Mucosa of descending colon (tissue), 3 donors: ENCODE data around the gene DGKE. TPM values are rescaled to one million over a fixed set of nuclear protein-coding genes. Genes with fewer than 3 reads are reported as not detected.

ENCODE experiments used
- ATAC-seq: fragments of 200-7000 bp; cut with Tn5 transposase; one replicate; pipeline ENCODE4 v1.9.1; 2020; ENCODE audit warnings: mild to moderate bottlenecking, moderate library complexity
- DNase-seq, 3 donors: peaks; one replicate each; pipeline ENCODE4 v3.0.0-alpha.2; 2020
- H3K36me3 ChIP-seq: fragments of 200-600 bp; one replicate; pipeline ENCODE4 v1.8.0; 2021; ENCODE audit warnings: low read depth, mild to moderate bottlenecking
- H3K4me1 ChIP-seq: fragments of 200-600 bp; one replicate; pipeline ENCODE4 v1.8.0; 2021; ENCODE audit warnings: low read depth, mild to moderate bottlenecking
- H3K4me3 ChIP-seq: fragments of 200-600 bp; one replicate; pipeline ENCODE4 v1.8.0; 2021; ENCODE audit warnings: mild to moderate bottlenecking
- H3K9me3 ChIP-seq: fragments of 200-600 bp; one replicate; pipeline ENCODE4 v1.8.0; 2021; ENCODE audit warnings: mild to moderate bottlenecking
- CTCF ChIP-seq: fragments of 200-600 bp; IDR thresholded peaks from one replicate; pipeline ENCODE4 v1.8.0; 2022; ENCODE audit warnings: antibody characterized with exemption, mild to moderate bottlenecking
- intact Hi-C, 2 donors: fragments of 100-400 bp; cut with DNase I in 1 of 2; cut with micrococcal nuclease in 1 of 2; formaldehyde crosslinking; loops; one replicate each; pipeline versions ENCODE4 v1.11.0 to v1.11.1; 2022; cut with DNase I, micrococcal nuclease
- total RNA-seq, 3 donors: library from RNA; stranded (reverse); fragmentation: NEBNext Ultra II Directional in 2 of 3; extraction: Animal tissue kit (Norgen Biotek cat#: 25700) in 2 of 3; gene quantifications; one replicate each; pipeline versions ENCODE4 v1.2.1 to v1.2.4, GENCODE V29; 2021 to 2023
- donor health status: DM: no; HTN: no; CAD: no; lungs with moderate emphysema.
- donor health status: DM: no; HTN: no; CAD: no.
- donor health status: DM: no; HTN: yes; CAD: no.

The DGKE gene
- total RNA-seq, 3 donors from 2014 or later = 5.8 to 22.2 (median 9.8) TPM

DNA sequence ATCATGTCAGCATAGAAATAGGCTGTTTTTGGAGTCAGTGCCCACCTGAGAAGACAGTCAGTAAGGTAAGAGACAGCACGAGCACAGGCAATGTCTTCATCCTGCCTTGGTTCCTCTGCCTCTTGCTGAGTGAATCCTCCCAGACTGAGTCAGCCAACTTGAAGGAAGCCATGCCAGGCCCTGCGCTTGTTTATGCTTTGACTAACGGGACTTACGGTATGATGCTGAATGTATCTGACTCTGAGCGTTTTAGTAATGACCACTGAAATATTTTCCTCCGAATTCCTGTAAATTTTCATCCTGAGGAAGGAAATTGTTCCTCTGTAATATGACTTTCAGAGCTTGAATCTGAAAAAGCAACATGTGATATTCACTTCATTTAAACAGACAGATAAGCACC, 18.2 kb upstream of the DGKE start:
- DNase-seq = no peak
- Histone ChIP-seq H3K9me3 (no peaks in the 10 kb centered on the region), H3K4me3 (no peak overlapping the region), H3K36me3 (no peaks in the 10 kb centered on the region), H3K4me1 (no peaks in the 10 kb centered on the region)
- intact Hi-C loops = loop anchor here (5.0 kb wide), 1 partner anchor 127 kb away; no protein-coding TSS in a partner anchor
- no peak for ATAC-seq
- no peak for TF ChIP-seq CTCF

DNA sequence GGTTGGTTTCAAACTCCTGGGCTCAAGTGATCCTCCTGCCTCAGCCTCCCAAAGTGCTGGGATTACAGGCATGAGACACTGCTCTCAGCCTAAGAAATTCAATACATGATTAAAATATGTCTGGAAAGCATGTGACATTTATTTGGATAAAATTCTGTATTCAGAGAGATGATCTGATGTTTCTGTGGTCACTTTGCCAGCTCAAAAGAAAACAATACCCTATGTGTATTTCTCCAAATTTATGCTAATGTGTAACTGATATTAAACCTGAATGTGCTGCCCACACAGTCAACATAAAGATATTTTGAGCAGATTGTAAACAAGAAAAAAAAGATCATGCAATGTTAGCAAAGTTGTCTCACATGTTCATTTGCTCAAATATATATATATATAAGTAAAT, 16.9 kb upstream of the DGKE start:
- Histone ChIP-seq H3K4me1 (no peaks in the 10 kb centered on the region), H3K4me3 (no peak overlapping the region), H3K9me3 (no peaks in the 10 kb centered on the region), H3K36me3 (no peaks in the 10 kb centered on the region)
- DNase-seq (no peak), ATAC-seq (no peak)
- intact Hi-C loops = loop anchor here (5.0 kb wide), 1 partner anchor 125 kb away; no protein-coding TSS in a partner anchor
- no peak for TF ChIP-seq CTCF

- Histone ChIP-seq H3K9me3 (no peaks in the 10 kb centered on the region), H3K4me1 (no peaks in the 10 kb centered on the region), H3K36me3 (no peaks in the 10 kb centered on the region), H3K4me3 (no peak overlapping the region)
- no peak for ATAC-seq
- DNase-seq = no peak
- intact Hi-C loops = loop anchor here (5.0 kb wide), 1 partner anchor 123 kb away; no protein-coding TSS in a partner anchor
- TF ChIP-seq CTCF = no peak
These were observed 14.9 kb upstream of the DGKE start for GRCh38 chr17:56819030-56819429.

GRCh38 chr17:56819431-56820145, 14.4 kb upstream of the DGKE start:
- no peak overlapping the region for H3K4me3 ChIP-seq
- TF ChIP-seq CTCF = peak; percentile 88
- H3K9me3 ChIP-seq = no peaks in the 10 kb centered on the region
- ATAC-seq = peak; percentile 94
- peak in 2 of 3 donors; percentile 63 to 94 for DNase-seq
- no peaks in the 10 kb centered on the region for H3K4me1 ChIP-seq
- intact Hi-C loops = loop anchor here (5.0 kb wide), 1 partner anchor 123 kb away; no protein-coding TSS in a partner anchor
- H3K36me3 ChIP-seq = no peaks in the 10 kb centered on the region

- H3K9me3 ChIP-seq = no peaks in the 10 kb centered on the region
- no peak for TF ChIP-seq CTCF
- no peaks in the 10 kb centered on the region for H3K36me3 ChIP-seq
- DNase-seq (no peak), ATAC-seq (no peak)
- intact Hi-C loops = no loop called here
- no peaks in the 10 kb centered on the region for H3K4me1 ChIP-seq
- no peak overlapping the region for H3K4me3 ChIP-seq
These were observed 13.7 kb upstream of the DGKE start for GRCh38 chr17:56820207-56820606.
